ENCODE data around the gene NOVA2.

- TF ChIP-seq CTCF (IDR thresholded peaks at IDR 0.05) = peak; percentile 70 to 88 (median 76)
- no peak for TF ChIP-seq POLR2A (IDR thresholded peaks at IDR 0.05; ENCODE audit: low read depth)
- no peak for TF ChIP-seq POLR2AphosphoS5 (IDR thresholded peaks at IDR 0.05)
Measured at GRCh38 chr19:46009530-46010510, 36.2 kb upstream of the NOVA2 start.

All from esophagus muscularis mucosa (tissue), 3 donors.